DMS79 (cell line): ENCODE data around the gene RNASE2.
"Not testable (repeated sequence)": the region's sequence is repeated elsewhere in the genome, so short reads cannot be mapped to it uniquely, and the experiment has no call there.

Source experiments
- DNase-seq: peaks from one replicate; lab custom pipeline; 2025; lab: John Stamatoyannopoulos, UW

RNASE2 gene

DNA sequence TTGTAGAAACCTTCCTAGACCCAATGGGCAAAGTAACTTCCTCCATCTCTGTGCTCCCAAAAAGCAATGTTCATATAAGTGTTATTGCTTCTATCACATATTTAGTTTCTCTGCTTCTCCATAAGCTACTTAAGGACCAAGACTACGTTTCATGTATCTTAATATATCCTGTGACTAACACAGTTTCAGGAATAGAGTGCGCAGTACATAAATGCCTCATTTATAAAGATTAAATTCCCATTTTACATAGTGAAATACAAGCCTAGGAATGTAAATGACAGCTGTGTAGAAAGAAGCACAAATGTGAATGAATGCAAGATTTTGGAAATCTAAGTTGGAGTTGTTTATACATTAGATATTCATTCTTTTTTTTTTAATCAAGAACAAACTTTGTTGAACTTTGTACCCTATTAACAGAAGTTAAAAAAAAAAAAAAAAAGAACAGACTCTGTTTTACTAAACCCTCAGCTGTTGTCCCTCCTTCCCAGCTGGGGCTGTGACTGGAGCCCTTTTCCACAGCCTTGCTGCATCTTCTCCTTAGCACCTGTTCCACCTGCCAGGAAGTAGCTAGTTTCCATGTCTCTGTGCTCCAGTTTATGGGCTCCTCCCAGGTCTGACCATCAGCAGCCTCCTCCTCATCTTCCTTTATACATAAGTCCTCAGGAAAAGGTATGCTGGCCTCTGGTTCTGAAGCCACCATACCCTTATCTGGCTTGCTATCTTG is 27.5 kb downstream of the RNASE2 start:
- DNase-seq, result no peak

DNA sequence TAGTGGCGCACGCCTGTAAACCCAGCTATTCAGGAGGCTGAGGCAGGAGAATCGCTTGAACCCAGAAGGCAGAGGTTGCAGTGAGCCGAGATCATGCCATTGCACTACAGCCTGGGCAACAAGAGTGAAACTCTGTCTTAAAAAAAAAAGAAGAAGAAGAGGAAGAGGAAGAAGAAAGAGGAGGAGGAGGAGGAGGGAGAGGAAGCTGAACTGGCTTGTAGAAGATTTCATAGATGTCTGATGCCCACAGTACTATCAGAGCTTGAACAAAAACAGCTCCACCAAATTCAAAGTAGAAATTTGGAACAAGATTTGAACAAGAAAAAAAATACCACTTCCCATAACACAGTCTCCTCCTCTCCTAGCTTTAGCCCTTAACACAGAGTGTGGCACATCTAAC is 30.4 kb downstream of the RNASE2 start:
- not testable (repeated sequence) for DNase-seq

DNA sequence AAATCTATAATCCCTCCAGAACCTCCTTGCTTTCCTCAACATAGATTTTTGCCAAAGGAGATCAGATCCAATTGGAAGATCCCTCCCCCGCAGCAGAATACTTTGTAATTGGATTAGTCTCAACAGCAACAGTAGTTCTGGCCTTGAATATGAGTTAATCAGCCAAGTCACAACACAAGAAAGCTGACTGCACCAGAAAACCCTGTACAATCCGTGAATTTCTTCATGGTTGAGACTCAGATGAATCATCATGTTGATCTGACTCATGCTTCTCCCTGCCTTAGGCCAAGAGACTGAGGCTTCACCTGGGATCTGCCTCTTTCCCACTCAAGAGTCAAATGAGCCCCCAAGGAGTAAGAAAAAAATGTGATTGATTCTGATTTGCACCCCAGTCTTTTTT is 31.5 kb downstream of the RNASE2 start:
- no peak for DNase-seq

DNA sequence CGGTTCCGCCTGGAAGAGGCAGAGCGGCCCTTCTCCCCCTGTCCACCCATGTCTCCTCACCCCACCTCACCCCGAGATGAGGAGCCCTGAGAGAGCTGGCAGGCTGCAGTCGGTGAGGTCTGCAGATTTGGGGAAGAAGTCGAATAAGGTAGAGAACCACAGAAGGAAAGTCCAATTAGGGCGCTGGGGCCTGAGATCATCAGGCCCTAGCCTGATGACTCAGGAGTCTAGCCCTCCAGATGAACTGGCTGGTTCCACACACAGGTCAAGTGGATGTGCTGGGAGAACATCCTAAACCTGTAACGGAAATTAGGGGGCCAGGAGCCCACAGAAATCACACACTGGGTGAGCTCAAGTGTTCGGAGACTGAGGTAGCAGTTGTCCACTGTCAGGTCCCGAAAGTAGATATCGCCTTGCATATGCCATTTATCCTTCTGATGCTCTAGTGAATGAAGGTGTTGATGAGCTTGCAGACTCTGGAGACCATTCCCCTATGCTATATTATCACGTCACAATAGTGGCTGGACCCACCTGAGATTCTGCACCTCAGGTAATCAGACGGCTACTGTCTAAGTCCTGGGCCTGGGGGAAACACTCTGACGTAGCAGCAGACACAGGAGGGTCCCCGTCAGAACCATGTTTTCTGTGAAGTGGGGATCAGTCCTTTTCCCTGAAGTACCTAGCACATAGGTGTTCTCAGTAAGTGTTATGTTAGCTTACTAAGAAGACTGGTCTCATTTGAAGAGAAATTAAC is 33.6 kb downstream of the RNASE2 start:
- DNase-seq, result no peak

DNA sequence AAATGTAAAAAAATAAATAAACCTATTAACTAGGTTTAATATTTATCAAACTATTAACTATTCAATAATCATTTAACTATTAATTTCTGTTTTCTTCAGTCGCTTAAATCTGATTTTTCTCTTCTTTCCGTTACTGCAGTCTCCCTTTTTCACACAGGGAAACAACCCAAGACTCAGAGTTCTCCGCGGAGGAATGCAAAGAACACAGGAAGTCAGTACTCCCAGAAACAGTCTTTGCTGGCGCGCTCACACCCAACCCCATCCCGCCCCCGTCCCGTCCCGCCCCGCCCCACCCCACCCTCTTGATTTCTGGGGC is 34.1 kb downstream of the RNASE2 start:
- DNase-seq, result no peak

DNA sequence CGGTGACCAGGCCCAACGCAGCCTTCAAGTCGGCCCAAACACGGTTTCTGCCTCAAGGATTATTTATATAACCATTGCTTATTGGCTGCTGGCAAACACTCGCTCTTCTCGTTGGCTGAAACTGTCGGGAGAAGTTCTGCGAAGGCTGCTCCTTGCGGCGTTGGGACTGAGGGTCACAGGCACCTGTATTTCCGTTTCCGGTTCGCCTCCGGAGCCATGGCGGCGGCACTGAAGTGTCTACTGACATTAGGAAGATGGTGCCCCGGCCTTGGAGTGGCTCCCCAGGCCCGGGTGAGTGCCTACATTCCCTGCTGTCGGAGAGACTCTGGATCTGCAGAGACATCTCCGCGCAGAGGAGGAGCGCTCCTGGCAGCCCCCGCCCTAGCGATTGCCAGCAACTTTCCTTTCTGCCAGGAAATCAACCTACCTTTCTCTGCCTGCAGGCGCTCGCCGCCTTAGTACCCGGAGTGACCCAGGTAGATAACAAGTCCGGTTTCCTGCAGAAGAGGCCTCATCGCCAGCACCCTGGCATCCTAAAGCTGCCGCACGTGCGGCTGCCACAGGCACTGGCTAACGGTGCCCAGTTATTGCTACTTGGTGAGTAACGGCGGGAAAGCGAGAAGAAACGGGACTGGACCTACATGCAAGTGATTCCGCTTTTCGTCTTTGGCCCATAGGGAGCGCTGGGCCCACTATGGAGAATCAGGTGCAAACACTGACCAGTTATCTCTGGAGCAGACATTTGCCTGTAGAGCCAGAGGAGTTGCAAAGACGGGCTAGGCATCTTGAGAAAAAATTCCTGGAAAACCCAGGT is 34.7 kb downstream of the RNASE2 start, which contains the start of gene METTL17:
METTL17 (plus strand) TSS at position 194 of the 814 bp plus-strand sequence; CDS start at position 217, 23 bp downstream.
- DNase-seq, result peak; percentile 99

DNA sequence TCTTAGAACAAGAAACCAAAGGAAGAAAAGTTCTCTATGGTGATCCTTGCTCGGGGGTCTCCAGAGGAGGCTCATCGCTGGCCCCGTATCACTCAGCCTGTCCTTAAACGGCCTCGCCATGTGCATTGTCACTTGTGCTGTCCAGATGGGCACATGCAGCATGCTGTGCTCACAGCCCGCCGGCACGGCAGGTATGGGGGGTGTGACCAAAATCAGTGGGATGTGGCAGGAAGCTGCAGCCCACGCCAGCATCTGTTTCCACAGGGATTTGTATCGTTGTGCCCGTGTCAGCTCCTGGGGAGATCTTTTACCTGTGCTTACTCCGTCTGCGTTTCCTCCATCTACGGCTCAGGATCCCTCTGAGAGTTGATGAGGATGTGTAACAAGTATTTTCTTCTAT is 41.2 kb downstream of the RNASE2 start:
- DNase-seq, result no peak

DNA sequence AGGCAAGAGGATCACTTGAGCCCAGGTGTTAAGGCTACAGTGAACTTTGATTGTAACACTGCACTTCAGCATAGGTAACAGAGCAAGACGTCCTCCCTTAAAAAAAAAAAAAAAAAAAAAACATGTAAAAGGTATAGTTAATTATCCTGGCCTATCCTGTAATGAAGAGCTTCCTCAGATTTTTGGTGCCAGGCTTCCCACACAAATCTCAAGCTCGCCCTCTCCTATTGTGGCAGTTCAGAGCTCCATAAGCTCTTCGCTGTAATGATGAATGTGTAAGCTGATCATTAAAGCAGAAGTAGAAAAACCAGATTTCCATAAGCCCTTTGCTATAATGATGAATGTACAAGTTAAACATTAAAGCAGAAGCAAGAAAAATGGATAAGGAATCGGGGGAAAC is 41.8 kb downstream of the RNASE2 start:
- no peak for DNase-seq

DNA sequence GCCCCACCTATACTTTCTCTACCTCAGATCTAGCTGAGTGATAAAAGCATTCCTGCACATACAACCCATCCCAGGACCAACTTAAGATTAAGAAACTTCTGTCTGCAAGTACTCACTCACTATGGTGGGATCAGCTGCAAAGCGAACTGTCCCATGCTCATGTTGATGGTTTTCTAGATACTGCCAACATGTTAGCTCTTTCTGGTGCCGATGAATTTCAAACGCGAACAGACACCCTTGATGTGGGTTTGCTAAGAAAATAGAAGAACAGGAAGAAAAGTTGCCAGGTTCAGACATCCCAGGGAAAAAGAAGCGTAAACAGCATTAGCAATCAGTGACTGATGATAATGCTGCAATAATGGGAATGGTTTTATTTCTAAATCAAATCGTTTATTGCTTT is 42.3 kb downstream of the RNASE2 start:
- no peak for DNase-seq

DNA sequence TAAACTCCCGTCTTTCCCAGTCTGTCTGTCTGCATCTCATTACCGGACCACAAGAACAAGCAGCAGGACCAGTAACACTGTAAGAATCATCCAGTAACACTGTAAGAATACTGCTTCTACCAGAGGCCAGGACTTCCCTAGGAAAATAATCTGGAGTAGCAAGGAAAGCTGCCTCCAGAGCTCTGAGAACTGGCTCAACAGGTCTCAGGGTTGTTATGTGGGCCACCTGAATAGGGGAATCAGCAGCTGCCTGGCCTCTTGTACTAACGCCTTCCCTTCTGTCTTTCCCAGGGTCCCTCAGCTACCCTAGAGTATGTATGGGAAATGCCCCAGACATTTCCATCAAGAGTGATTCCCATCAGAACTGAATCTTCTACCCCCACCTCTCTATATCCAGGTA is 42.9 kb downstream of the RNASE2 start:
- DNase-seq, result no peak

DNA sequence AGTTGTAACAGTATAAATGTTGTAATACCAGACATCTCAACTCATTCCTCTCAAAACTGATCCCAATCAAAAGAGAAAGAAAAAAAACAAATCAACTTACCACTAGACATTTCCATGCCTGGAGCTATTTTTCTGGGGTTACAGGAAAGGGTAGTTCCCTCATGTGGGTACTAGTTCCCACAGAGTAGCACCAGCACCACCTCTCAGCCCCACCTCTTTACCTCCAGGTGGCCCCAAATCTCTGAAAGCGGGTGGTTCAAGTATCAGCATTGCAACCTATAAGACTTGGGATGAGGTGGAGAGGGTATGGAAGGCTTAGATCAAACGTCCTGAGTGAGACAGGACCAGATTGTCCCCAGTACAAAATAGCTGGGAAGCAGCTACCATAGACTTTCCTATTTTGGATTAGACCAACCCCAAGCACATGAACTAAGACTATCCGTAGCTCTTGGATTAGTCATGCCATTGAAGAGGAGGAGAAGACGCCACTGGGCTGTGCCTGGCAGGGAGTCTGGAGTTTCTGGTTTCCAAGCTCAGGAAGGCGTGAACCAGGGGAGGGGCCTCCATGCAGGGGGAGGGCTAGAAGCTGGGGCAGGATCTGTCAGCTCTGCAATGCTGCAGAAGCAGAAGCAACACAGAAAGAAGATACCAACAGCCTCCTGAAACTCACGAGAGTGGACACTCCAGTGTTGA is 43.5 kb downstream of the RNASE2 start, which contains the start of gene SLC39A2:
SLC39A2 (plus strand) TSS at position 620 of the 693 bp plus-strand sequence. CDS start 154 bp downstream, outside the sequence.
- DNase-seq, result no peak

DNA sequence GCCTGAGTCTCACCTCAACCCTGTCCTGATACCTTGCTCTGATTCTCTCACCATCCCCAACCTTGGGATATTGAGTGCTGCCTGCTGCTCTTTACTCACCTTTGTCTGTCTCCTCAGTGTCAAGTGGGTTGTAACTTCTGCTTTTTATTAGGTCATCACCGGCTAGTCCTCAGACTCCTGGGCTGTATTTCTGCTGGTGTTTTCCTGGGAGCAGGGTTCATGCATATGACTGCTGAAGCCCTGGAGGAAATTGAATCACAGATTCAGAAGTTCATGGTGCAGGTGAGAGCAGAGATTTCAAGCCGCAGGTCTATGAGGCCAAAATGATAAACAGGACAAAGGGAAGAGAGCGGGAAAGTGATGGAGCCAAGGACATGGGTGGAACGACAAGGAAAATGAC is 44.3 kb downstream of the RNASE2 start:
- DNase-seq, result no peak

DNA sequence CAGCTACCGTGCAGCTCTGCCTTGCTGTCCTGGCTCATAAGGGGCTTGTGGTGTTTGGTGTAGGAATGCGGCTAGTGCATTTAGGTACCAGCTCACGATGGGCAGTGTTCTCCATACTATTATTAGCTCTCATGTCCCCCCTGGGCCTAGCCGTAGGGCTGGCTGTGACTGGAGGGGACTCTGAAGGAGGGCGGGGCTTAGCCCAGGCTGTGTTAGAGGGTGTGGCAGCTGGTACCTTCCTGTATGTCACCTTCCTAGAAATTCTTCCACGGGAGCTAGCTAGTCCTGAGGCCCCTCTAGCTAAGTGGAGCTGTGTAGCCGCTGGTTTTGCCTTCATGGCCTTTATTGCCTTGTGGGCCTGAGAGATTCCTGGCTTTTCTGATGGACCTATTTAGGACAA is 45.9 kb downstream of the RNASE2 start:
- no peak for DNase-seq

DNA sequence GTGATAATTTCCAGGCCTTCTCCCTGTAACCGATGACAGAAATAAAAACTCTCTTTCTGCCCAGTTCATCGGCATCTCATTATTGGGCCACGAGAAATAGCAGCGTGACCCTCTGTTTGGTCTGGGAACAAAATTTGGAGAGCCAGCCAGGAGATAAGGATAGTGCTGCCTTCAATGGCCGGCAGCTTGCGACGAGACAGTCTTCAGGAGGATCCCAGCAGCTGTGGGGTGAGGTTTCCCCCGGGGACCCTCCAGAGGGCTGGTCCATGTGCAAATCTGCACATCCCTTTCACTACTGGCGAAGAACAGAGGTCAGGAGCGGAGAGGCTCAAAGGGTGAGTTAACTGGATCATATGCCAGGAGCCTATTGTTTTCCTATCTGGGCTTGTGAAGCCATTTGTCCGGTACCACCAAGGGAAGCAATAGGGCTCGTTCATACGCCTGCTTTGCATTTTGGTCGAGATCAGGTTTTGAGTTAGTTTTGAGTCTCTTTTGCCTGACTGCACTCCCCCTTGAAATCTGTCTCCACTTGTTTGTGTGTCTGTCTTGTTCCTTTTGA is 48.6 kb downstream of the RNASE2 start:
- DNase-seq, result no peak
